A673 (cell line): ENCODE results near the gene INVS. TPM values are rescaled to one million over a fixed set of nuclear protein-coding genes. Genes with fewer than 3 reads are reported as not detected.

ENCODE experiments used
- BruUV-seq: library from RNA; stranded (reverse); fragments of 400-500 nt; replicated peaks from 2 replicates; lab custom pipeline; 2021; lab: Mats Ljungman, UMichigan
- CTCF ChIA-PET: fragments of 300-600 bp; sonication (Branson Sonifier 250); formaldehyde crosslinking; loops from one replicate; lab custom pipeline; 2022; ENCODE audit warnings: antibody characterized with exemption; lab: Charles Lee
- POLR2A ChIA-PET: fragments of 300-600 bp; sonication (Branson Sonifier 250); formaldehyde crosslinking; loops from one replicate; lab custom pipeline; 2022; ENCODE audit warnings: antibody characterized with exemption; ENCODE audit not compliant: low non-redundant PET; lab: Charles Lee
- DNase-seq: peaks from one replicate; pipeline ENCODE4 v3.0.0-alpha.2; 2015; ENCODE audit warnings: low spot score
- H3K27ac ChIP-seq: fragments of 200-600 bp; sonication (generic); 2 replicates; pipeline ENCODE4 v1.5.1; 2016; ENCODE audit warnings: mixed run types, low read depth, mild to moderate bottlenecking, mixed read lengths, antibody characterized with exemption, low read length; ENCODE audit not compliant: poor library complexity, severe bottlenecking
- H3K27me3 ChIP-seq: fragments of 200-600 bp; sonication (generic); replicated peaks from 2 replicates; pipeline ENCODE4 v1.6.1; 2017; ENCODE audit warnings: mixed run types, low read depth, mild to moderate bottlenecking, mixed read lengths, antibody characterized with exemption, low read length; ENCODE audit not compliant: insufficient read depth, poor library complexity
- H3K36me3 ChIP-seq: fragments of 200-600 bp; sonication (generic); 2 replicates; pipeline ENCODE4 v1.6.1; 2016; ENCODE audit warnings: mixed run types, mild to moderate bottlenecking, mixed read lengths, antibody characterized with exemption, low read length; ENCODE audit not compliant: insufficient read depth, poor library complexity, severe bottlenecking
- H3K4me1 ChIP-seq: fragments of 200-600 bp; sonication (generic); 2 replicates; pipeline ENCODE4 v1.6.1; 2017; ENCODE audit warnings: mixed run types, mild to moderate bottlenecking, mixed read lengths, antibody characterized with exemption, low read length; ENCODE audit not compliant: insufficient read depth, poor library complexity, severe bottlenecking
- H3K4me3 ChIP-seq: fragments of 200-600 bp; sonication (generic); 2 replicates; pipeline ENCODE4 v1.5.1; 2016; ENCODE audit warnings: low read depth, mixed run types, mild to moderate bottlenecking, mixed read lengths, low read length; ENCODE audit not compliant: poor library complexity, severe bottlenecking
- H3K9me3 ChIP-seq: fragments of 200-600 bp; sonication (generic); 2 replicates; pipeline ENCODE4 v1.6.1; 2016; ENCODE audit warnings: mixed run types, low read depth, mild to moderate bottlenecking, mixed read lengths, antibody characterized with exemption, low read length; ENCODE audit not compliant: poor library complexity, severe bottlenecking
- CTCF ChIP-seq: fragments of 300-800, 200-600 bp; sonication (generic); conservative IDR thresholded peaks from 2 replicates; pipeline ENCODE4 v1.5.1; 2017; ENCODE audit warnings: low read depth, mild to moderate bottlenecking, antibody characterized with exemption, low read length, moderate library complexity, mixed read lengths
- EZH2 ChIP-seq: fragments of 200-600 bp; sonication (generic); IDR thresholded peaks from 2 replicates; pipeline ENCODE4 v1.6.1; 2017; ENCODE audit warnings: borderline replicate concordance, low read depth, mild to moderate bottlenecking, mixed read lengths, antibody characterized with exemption, low read length; ENCODE audit not compliant: poor library complexity, severe bottlenecking
- intact Hi-C: fragments of 100-400 bp; cut with micrococcal nuclease; formaldehyde crosslinking; loops from one replicate; pipeline ENCODE4 v1.10.0; 2022; ENCODE audit not compliant: unreplicated experiment
- total RNA-seq: library from RNA; stranded (reverse); gene quantifications from 2 replicates; pipeline ENCODE4 v1.2.3, GENCODE V29; 2021

Gene INVS
- total RNA-seq, 1 experiment from 2014 or later, result 23.3 TPM

GRCh38 chr9:100211476-100211875, 112.4 kb downstream of the INVS start:
- no peak overlapping the region for H3K27ac ChIP-seq
- DNase-seq, result no peak
- H3K36me3 ChIP-seq, result no peaks in the 10 kb centered on the region
- no peak for TF ChIP-seq EZH2
- no peak for TF ChIP-seq CTCF
- no peak overlapping the region for H3K4me3 ChIP-seq
- no peaks in the 10 kb centered on the region for H3K9me3 ChIP-seq
- H3K27me3 ChIP-seq, result no peaks in the 10 kb centered on the region
- ChIA-PET POLR2A (no interaction called here), CTCF (no interaction called here)
- intact Hi-C loops, result loop anchor here (10.0 kb wide), 1 partner anchor 947 kb away; no protein-coding TSS in a partner anchor
- no peaks in the 10 kb centered on the region for H3K4me1 ChIP-seq
- no TSS peak for BruUV-seq

GRCh38 chr9:100213730-100214477, 114.9 kb downstream of the INVS start:
- H3K4me3 ChIP-seq, result no peak overlapping the region
- no peaks in the 10 kb centered on the region for H3K9me3 ChIP-seq
- no peaks in the 10 kb centered on the region for H3K36me3 ChIP-seq
- TF ChIP-seq CTCF, result no peak
- TF ChIP-seq EZH2, result no peak
- ChIA-PET POLR2A (no interaction called here), CTCF (no interaction called here)
- H3K27me3 ChIP-seq, result no peaks in the 10 kb centered on the region
- H3K4me1 ChIP-seq, result no peaks in the 10 kb centered on the region
- no TSS peak for BruUV-seq
- no peak overlapping the region for H3K27ac ChIP-seq
- intact Hi-C loops, result loop anchor here (10.0 kb wide), 1 partner anchor 949 kb away; no protein-coding TSS in a partner anchor
- no peak for DNase-seq

- POLR2A ChIA-PET, result no interaction called here
- CTCF ChIA-PET, result no interaction called here
- no peak for TF ChIP-seq EZH2
- peak; percentile 83 for TF ChIP-seq CTCF
- intact Hi-C loops, result loop anchor here (1.0 to 10.0 kb wide), 4 partner anchors 188 to 1034 kb away; no protein-coding TSS in a partner anchor
- H3K27me3 ChIP-seq, result no peaks in the 10 kb centered on the region
- peak; percentile 75 for DNase-seq
- no TSS peak for BruUV-seq
- no peaks in the 10 kb centered on the region for H3K9me3 ChIP-seq
- H3K4me3 ChIP-seq, result no peak overlapping the region
- no peaks in the 10 kb centered on the region for H3K36me3 ChIP-seq
- no peak overlapping the region for H3K27ac ChIP-seq
- no peaks in the 10 kb centered on the region for H3K4me1 ChIP-seq
Observed at GRCh38 chr9:100216178-100216787, 117.2 kb downstream of the INVS start.
